PC-9 (cell line): ENCODE measurements around the gene LUC7L.

Source experiments
- CTCF ChIP-seq: fragments of 200-600 bp; sonication (generic); conservative IDR thresholded peaks from 2 replicates; pipeline ENCODE4 v1.6.1; 2017; ENCODE audit warnings: mixed run types, antibody characterized with exemption, mild to moderate bottlenecking, moderate library complexity
- EZH2 ChIP-seq: fragments of 200-600 bp; sonication (generic); IDR thresholded peaks from 2 replicates; pipeline ENCODE4 v1.8.0; 2017; ENCODE audit warnings: antibody characterized with exemption, low read depth

- no peak for TF ChIP-seq EZH2
- no peak for TF ChIP-seq CTCF
These were observed 26.0 kb downstream of the LUC7L start for GRCh38 chr16:203246-203645.
